IMR-90 (cell line): ENCODE measurements around the gene GKN2. TPM values are rescaled to one million over a fixed set of nuclear protein-coding genes. Genes with fewer than 3 reads are reported as not detected.

Experiments
- ATAC-seq: fragments of 200-7000 bp; cut with Tn5 transposase; 2 replicates; pipeline ENCODE4 v1.9.1; 2020; ENCODE audit warnings: low read depth, mild to moderate bottlenecking, moderate library complexity
- BruUV-seq: library from RNA; stranded (reverse); fragments of 400-500 nt; replicated peaks from 2 replicates; lab custom pipeline; 2021; lab: Mats Ljungman, UMichigan
- CTCF ChIA-PET: fragments of 300-600 bp; formaldehyde crosslinking; extraction: SDS; loops from one replicate; lab custom pipeline; 2021; ENCODE audit warnings: antibody characterized with exemption; lab: Yijun Ruan, JAX
- POLR2A ChIA-PET: fragments of 300-600 bp; sonication (Branson Sonifier 250); formaldehyde crosslinking; loops from one replicate; lab custom pipeline; 2022; ENCODE audit warnings: antibody characterized with exemption; ENCODE audit not compliant: unreplicated experiment; lab: Charles Lee
- DNase-seq: peaks from one replicate; pipeline ENCODE4 v3.0.0; 2013
- H2AFZ ChIP-seq: replicated peaks from 2 replicates; pipeline ENCODE3; 2013; ENCODE audit warnings: low read length, mild to moderate bottlenecking; ENCODE audit not compliant: poor library complexity
- H2AK5ac ChIP-seq: 2 replicates; pipeline ENCODE4 v1.6.1; 2013; ENCODE audit warnings: low read depth, low read length, inconsistent platforms
- H2AK9ac ChIP-seq: replicated peaks from 2 replicates; pipeline ENCODE3; 2013; ENCODE audit warnings: mild to moderate bottlenecking, low read depth, low read length, moderate library complexity; ENCODE audit not compliant: poor library complexity
- H2BK120ac ChIP-seq: 2 replicates; pipeline ENCODE4 v1.6.1; 2013; ENCODE audit warnings: low read depth, low read length, inconsistent platforms
- H2BK15ac ChIP-seq: 3 replicates; pipeline ENCODE4 v1.6.1; 2013; ENCODE audit warnings: low read depth, low read length, inconsistent platforms
- H2BK20ac ChIP-seq: 2 replicates; pipeline ENCODE4 v1.6.1; 2013; ENCODE audit warnings: low read depth, mild to moderate bottlenecking, inconsistent platforms, low read length, moderate library complexity
- H2BK5ac ChIP-seq: 2 replicates; pipeline ENCODE4 v1.6.1; 2013; ENCODE audit warnings: mild to moderate bottlenecking, low read depth, low read length, inconsistent platforms; ENCODE audit not compliant: poor library complexity, severe bottlenecking
- H3K14ac ChIP-seq: replicated peaks from 2 replicates; pipeline ENCODE4 v1.6.1; 2013; ENCODE audit warnings: low read depth, low read length, inconsistent platforms
- H3K18ac ChIP-seq: 2 replicates; pipeline ENCODE4 v1.6.1; 2013; ENCODE audit warnings: low read depth, low read length, control low read depth
- H3K23ac ChIP-seq: 2 replicates; pipeline ENCODE4 v1.6.1; 2013; ENCODE audit warnings: low read depth, low read length, inconsistent platforms
- H3K27ac ChIP-seq: 2 replicates; pipeline ENCODE4 v1.5.1; 2013; ENCODE audit warnings: mild to moderate bottlenecking, control low read depth, low read length; ENCODE audit not compliant: insufficient read depth
- H3K27me3 ChIP-seq: 2 replicates; pipeline ENCODE4 v1.6.1; 2013; ENCODE audit warnings: low read length; ENCODE audit not compliant: control insufficient read depth, insufficient read depth
- H3K36me3 ChIP-seq: 2 replicates; pipeline ENCODE4 v1.6.1; 2013; ENCODE audit warnings: low read length, mixed read lengths; ENCODE audit not compliant: control insufficient read depth, insufficient read depth
- H3K4ac ChIP-seq: 2 replicates; pipeline ENCODE4 v1.6.1; 2013; ENCODE audit warnings: low read depth, low read length, inconsistent platforms
- H3K4me1 ChIP-seq: 2 replicates; pipeline ENCODE4 v1.6.1; 2013; ENCODE audit warnings: low read length, mixed read lengths; ENCODE audit not compliant: control insufficient read depth, insufficient read depth
- H3K4me2 ChIP-seq: 2 replicates; pipeline ENCODE4 v1.6.1; 2013; ENCODE audit warnings: low read depth, mild to moderate bottlenecking, control low read depth, low read length, moderate library complexity
- H3K4me3 ChIP-seq: 2 replicates; pipeline ENCODE4 v1.5.1; 2013; ENCODE audit warnings: low read depth, mild to moderate bottlenecking, control low read depth, low read length, moderate library complexity; ENCODE audit not compliant: insufficient read depth
- H3K56ac ChIP-seq: 2 replicates; pipeline ENCODE4 v1.6.1; 2013; ENCODE audit warnings: low read length, inconsistent platforms; ENCODE audit not compliant: insufficient read depth; ENCODE audit errors: extremely low read depth
- H3K79me1 ChIP-seq, 2 experiments: 2 replicates each; pipeline ENCODE4 v1.6.1; 2013; ENCODE audit warnings: low read length in 2 of 2, inconsistent platforms in 1 of 2, low read depth in 1 of 2
- H3K9ac ChIP-seq: 2 replicates; pipeline ENCODE4 v1.6.1; 2013; ENCODE audit warnings: low read depth, low read length, control low read depth
- H3K9me1 ChIP-seq: 2 replicates; pipeline ENCODE4 v1.6.1; 2013; ENCODE audit warnings: low read length, inconsistent platforms; ENCODE audit not compliant: insufficient read depth
- H3K9me3 ChIP-seq: 2 replicates; pipeline ENCODE4 v1.6.1; 2013; ENCODE audit warnings: low read length; ENCODE audit not compliant: control insufficient read depth, insufficient read depth
- H4K20me1 ChIP-seq: 2 replicates; pipeline ENCODE4 v1.6.1; 2013; ENCODE audit warnings: low read length, inconsistent platforms; ENCODE audit not compliant: insufficient read depth
- H4K5ac ChIP-seq: 2 replicates; pipeline ENCODE4 v1.6.1; 2013; ENCODE audit warnings: mild to moderate bottlenecking, low read depth, low read length, control low read depth
- H4K8ac ChIP-seq, 2 experiments: 2 replicates each; pipeline ENCODE4 v1.6.1; 2013; ENCODE audit warnings: low read depth in 2 of 2, low read length in 2 of 2, control low read depth in 1 of 2, inconsistent platforms in 1 of 2
- H4K91ac ChIP-seq: 2 replicates; pipeline ENCODE4 v1.6.1; 2013; ENCODE audit warnings: low read depth, low read length, inconsistent platforms; ENCODE audit not compliant: insufficient read depth
- BHLHE40 ChIP-seq: fragments of 150-350 bp; IDR thresholded peaks from 2 replicates; pipeline ENCODE4 v1.6.1; 2016; ENCODE audit warnings: mild to moderate bottlenecking, low read depth, low read length
- CEBPB ChIP-seq: IDR thresholded peaks from 2 replicates; pipeline ENCODE4 v1.6.1; 2012; ENCODE audit warnings: low read depth, low read length, improper control_type of control experiment
- CHD1 ChIP-seq: IDR thresholded peaks from 2 replicates; pipeline ENCODE4 v1.6.1; 2012; ENCODE audit warnings: low read depth, low read length, improper control_type of control experiment
- FOS ChIP-seq: fragments of 150-350 bp; IDR thresholded peaks from 2 replicates; pipeline ENCODE4 v1.6.1; 2016; ENCODE audit warnings: low read depth, low read length
- MAFK ChIP-seq: IDR thresholded peaks from 2 replicates; pipeline ENCODE4 v1.6.1; 2012; ENCODE audit warnings: low read depth, low read length, improper control_type of control experiment
- MAZ ChIP-seq: IDR thresholded peaks from 2 replicates; pipeline ENCODE4 v1.6.1; 2012; ENCODE audit warnings: low read depth, mild to moderate bottlenecking, low read length, improper control_type of control experiment, moderate library complexity, borderline replicate concordance
- MXI1 ChIP-seq: IDR thresholded peaks from 2 replicates; pipeline ENCODE4 v1.6.1; 2012; ENCODE audit warnings: low read depth, mild to moderate bottlenecking, low read length, moderate library complexity, borderline replicate concordance
- NFE2L2 ChIP-seq: fragments of 150-350 bp; IDR thresholded peaks from 2 replicates; pipeline ENCODE4 v1.6.1; 2016; ENCODE audit warnings: low read depth, mild to moderate bottlenecking, low read length
- POLR2A ChIP-seq: IDR thresholded peaks from 2 replicates; pipeline ENCODE4 v1.6.1; 2012; ENCODE audit warnings: mild to moderate bottlenecking, low read depth, low read length
- RAD21 ChIP-seq: IDR thresholded peaks from 2 replicates; pipeline ENCODE4 v1.6.1; 2012; ENCODE audit warnings: low read length, improper control_type of control experiment
- RCOR1 ChIP-seq: IDR thresholded peaks from 2 replicates; pipeline ENCODE4 v1.6.1; 2012; ENCODE audit warnings: mild to moderate bottlenecking, low read length, improper control_type of control experiment; ENCODE audit not compliant: insufficient replicate concordance
- RFX5 ChIP-seq: IDR thresholded peaks from 2 replicates; pipeline ENCODE4 v1.8.0; 2012; ENCODE audit warnings: low read depth, mild to moderate bottlenecking, low read length, moderate library complexity
- SMC3 ChIP-seq: fragments of 150-350 bp; IDR thresholded peaks from 2 replicates; pipeline ENCODE4 v1.6.1; 2016; ENCODE audit warnings: low read depth, mild to moderate bottlenecking, antibody characterized with exemption, low read length, moderate library complexity
- WGBS, 2 experiments: methylation state at CpG; one replicate each; pipeline versions ENCODE4 v1.1.5 to v1.1.7; 2013; ENCODE audit warnings: missing lambda C conversion rate in 2 of 2; ENCODE audit not compliant: insufficient read length in 1 of 2; ENCODE audit errors: extremely low coverage in 2 of 2; 5-methylcytosine and 5-hydroxymethylcytosine counted together
- dilution Hi-C: fragments of 300-500 bp; cut with HindIII; formaldehyde crosslinking; loops from one replicate; pipeline ENCODE4 v1.14.3; 2018; ENCODE audit warnings: low sequenced_read_pairs; ENCODE audit not compliant: unreplicated experiment
- in situ Hi-C: fragments of 300-500 bp; cut with MboI; formaldehyde crosslinking; loops from 3 replicates; pipeline ENCODE4 v1.14.3; 2019; ENCODE audit warnings: low sequenced_read_pairs, inconsistent platforms, mixed read lengths
- intact Hi-C: fragments of 100-400 bp; cut with micrococcal nuclease; formaldehyde crosslinking; loops from 2 replicates; pipeline ENCODE4 v1.10.0; 2022
- polyA plus RNA-seq, 3 experiments: library from polyadenylated mRNA; depleted of rRNA; stranded (reverse); fragments of >200 nt; gene quantifications; 2 replicates each; pipeline ENCODE4 v1.2.3, GENCODE V29; 2012; ENCODE audit warnings: low replicate concordance in 1 of 3
- total RNA-seq: library from RNA; depleted of rRNA; stranded (reverse); fragments of >200 nt; gene quantifications from 2 replicates; pipeline ENCODE4 v1.2.3, GENCODE V29; 2012
- TF ChIP-seq, protein P1 (sequence below): fragments of 150-350 bp; IDR thresholded peaks from 2 replicates; pipeline ENCODE4 v1.6.1; 2016; ENCODE audit warnings: low read depth, mild to moderate bottlenecking, low read length, moderate library complexity, borderline replicate concordance

GKN2 gene
- total and polyA plus RNA-seq, 2 of the 4 experiments (the other 2 are of a cell fraction) = not detected

DNA sequence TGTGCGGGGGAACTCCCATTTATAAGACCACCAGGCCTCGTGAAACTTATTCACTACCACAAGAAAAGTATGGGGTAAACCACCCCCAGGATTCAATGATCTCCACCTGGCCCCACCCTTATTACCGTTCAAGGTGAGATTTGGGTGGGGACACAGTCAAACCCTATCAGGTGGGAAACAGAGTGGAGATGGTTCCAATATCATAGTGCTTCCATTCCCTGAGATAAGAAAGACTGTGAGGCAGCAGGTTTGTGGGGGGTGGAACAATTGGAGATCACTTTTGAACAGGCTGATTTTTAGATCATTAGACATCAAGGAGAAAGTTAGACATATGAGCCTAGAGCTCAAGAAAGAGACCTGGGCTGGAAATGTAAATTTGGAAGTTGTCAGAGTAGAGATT lies 39.3 kb downstream of the GKN2 start:
- no peak overlapping the region for H3K56ac ChIP-seq
- no peak for DNase-seq
- no peak overlapping the region for H3K18ac ChIP-seq
- no peak overlapping the region for H2AK9ac ChIP-seq
- no peak for ATAC-seq
- H3K27ac ChIP-seq = no peak overlapping the region
- no peak overlapping the region for H2BK5ac ChIP-seq
- H3K4me2 ChIP-seq = no peak overlapping the region
- peaks cover 7% of the 10 kb centered on the region for H3K4me1 ChIP-seq
- H2BK20ac ChIP-seq = no peak overlapping the region
- no peak overlapping the region for H4K5ac ChIP-seq
- ChIA-PET POLR2A (no interaction called here), CTCF (no interaction called here)
- H3K27me3 ChIP-seq = no peaks in the 10 kb centered on the region
- no CpG with 5 or more reads among the region's 3 CpGs for WGBS, 2 experiments
- H3K9ac ChIP-seq = no peak overlapping the region
- no peak overlapping the region for H3K23ac ChIP-seq
- dilution Hi-C loops = no loop called here
- H4K91ac ChIP-seq = no peak overlapping the region
- no peak overlapping the region for H3K14ac ChIP-seq
- H3K4me3 ChIP-seq = no peak overlapping the region
- no peak overlapping the region for H2BK15ac ChIP-seq
- H4K8ac ChIP-seq = no peak overlapping the region
- no peaks in the 10 kb centered on the region for H3K36me3 ChIP-seq
- TF ChIP-seq CHD1 = no peak
- TF ChIP-seq FOS = no peak
- no peak for TF ChIP-seq RCOR1
- TF ChIP-seq CEBPB = no peak
- no peak for TF ChIP-seq MXI1
- no peak for TF ChIP-seq BHLHE40
- no peak for TF ChIP-seq SMC3
- TF ChIP-seq RFX5 = no peak
- TF ChIP-seq MAZ = no peak
- TF ChIP-seq, protein P1, sequence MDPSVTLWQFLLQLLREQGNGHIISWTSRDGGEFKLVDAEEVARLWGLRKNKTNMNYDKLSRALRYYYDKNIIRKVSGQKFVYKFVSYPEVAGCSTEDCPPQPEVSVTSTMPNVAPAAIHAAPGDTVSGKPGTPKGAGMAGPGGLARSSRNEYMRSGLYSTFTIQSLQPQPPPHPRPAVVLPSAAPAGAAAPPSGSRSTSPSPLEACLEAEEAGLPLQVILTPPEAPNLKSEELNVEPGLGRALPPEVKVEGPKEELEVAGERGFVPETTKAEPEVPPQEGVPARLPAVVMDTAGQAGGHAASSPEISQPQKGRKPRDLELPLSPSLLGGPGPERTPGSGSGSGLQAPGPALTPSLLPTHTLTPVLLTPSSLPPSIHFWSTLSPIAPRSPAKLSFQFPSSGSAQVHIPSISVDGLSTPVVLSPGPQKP = no peak
- no peak for TF ChIP-seq POLR2A
- no peak for TF ChIP-seq RAD21
- no peak for TF ChIP-seq MAFK
- TF ChIP-seq NFE2L2 = no peak
- peaks cover 3% of the 10 kb centered on the region; the same call in 1 of the 2 replicates for H3K9me1 ChIP-seq
- no peak overlapping the region for H2AK5ac ChIP-seq
- in situ Hi-C loops = loop anchor here (5.0 kb wide), 1 partner anchor 166 kb away; no protein-coding TSS in a partner anchor
- no peaks in the 10 kb centered on the region for H4K20me1 ChIP-seq
- no TSS peak for BruUV-seq
- intact Hi-C loops = no loop called here
- H3K4ac ChIP-seq = no peak overlapping the region
- H3K79me1 ChIP-seq = no peaks in the 10 kb centered on the region
- H2BK120ac ChIP-seq = no peak overlapping the region
- no peak overlapping the region for H2AFZ ChIP-seq
- no peaks in the 10 kb centered on the region; the same call in 1 of the 2 replicates for H3K9me3 ChIP-seq
